Skin epidermis (tissue), 12 donors: ENCODE measurements around the gene RAB4B.
"Not testable (repeated sequence)": the region's sequence is repeated elsewhere in the genome, so short reads cannot be mapped to it uniquely, and the experiment has no call there.

Experiments
- H3K27ac ChIP-seq, 21 experiments: fragments of 200-600 bp; sonication (generic) in 11 of 21; one replicate each; pipeline ENCODE4 v1.5.0; 2020; ENCODE audit warnings: mild to moderate bottlenecking in 3 of 21, inconsistent platforms in 2 of 21, moderate library complexity in 2 of 21
- H3K4me3 ChIP-seq, 7 experiments: fragments of 200-600 bp; sonication (generic) in 2 of 7; one replicate each; pipeline ENCODE4 v1.5.0; 2020; ENCODE audit warnings: inconsistent platforms in 2 of 7, mild to moderate bottlenecking in 2 of 7, moderate library complexity in 1 of 7

Gene RAB4B

DNA sequence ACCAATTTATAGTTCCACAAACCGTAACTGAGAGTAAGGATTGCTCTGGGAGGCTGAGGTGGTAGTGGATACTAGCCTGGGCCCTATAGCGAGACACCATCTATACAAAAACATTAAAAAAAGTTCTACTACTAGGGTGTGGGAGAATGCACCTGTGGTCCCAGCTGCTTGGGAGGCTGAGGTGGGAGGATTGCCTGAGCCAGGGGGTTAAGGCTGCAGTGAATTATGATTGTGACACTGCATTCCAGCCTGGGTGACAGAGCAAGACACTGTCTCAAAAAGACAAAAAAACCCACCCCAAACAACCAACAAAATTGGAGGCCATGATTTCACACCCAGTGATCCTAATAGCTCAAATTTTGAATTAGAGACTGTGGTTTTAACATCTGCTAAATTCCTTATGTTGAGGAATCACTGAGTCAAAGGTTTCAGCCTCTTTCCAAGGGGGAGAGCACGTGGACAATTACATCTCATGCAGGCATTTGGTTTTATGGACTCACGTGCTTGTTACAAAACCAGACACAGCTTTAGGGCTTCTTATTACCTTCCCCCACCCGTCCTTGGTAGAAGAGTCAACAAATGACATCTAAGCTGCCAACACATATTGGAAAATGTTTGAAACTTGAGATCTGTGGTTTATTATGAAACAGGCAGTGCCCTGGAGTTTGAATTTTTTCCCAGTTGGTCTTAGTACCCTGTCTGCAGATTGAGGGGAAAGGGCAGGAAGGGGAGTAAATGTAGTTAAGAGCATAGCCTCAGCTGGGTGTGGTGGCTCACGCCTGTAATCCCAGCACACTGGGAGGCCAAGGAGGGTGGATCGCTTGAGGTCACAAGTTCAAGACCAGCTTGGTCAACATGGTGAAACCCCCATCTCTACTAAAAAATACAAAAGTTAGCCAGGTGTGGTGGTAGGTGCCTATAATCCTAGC is 53.7 kb downstream of the RAB4B start:
- H3K27ac ChIP-seq = peak overlapping the region in 8 of 21 experiments; percentile 14 to 49 (median 30)

GRCh38 chr19:40832431-40832790 is 54.4 kb downstream of the RAB4B start:
- H3K27ac ChIP-seq, H3K4me3 ChIP-seq: not testable (repeated sequence)

More for the DNA sequence above, 53.7 kb downstream of the RAB4B start:
- no peak overlapping the region for H3K4me3 ChIP-seq

DNA sequence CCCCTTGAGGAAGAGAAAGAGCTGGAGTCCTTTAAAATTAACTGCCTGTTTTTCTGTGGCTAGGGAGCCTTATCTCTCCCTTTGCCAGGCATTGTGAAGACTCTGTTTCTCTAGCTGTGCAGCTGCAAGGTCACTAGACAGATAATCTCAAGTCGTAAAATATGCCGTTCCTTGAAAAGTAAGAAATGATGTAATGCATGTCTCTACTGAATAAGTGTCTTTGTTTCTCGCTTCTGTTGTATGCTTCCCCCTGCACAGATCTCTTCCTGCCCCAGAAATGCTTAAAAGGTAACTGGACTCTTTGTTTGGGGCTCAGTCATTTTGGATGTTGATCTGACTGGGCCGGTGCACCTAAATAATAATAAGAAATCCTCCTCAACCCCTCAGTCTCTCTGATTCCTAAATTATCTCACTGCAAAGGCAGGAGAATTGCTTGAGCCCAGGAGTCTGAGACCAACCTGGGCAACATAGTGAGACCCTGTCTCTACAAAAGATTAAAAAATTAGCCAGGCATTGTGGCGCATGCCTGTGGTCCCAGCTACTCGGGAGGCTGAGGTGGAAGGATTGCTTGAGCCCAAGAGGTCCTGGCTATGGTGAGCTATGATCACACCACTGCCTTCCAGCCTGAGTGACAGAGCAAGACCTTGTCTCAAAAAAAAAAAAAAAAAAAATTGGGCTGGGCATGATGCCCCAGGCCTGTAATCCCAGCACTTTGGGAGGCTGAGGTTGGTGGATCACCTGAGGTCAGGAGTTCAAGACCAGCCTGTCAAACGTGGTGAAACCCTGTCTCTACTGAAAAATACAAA is 55.9 kb downstream of the RAB4B start:
- H3K4me3 ChIP-seq, H3K27ac ChIP-seq: not testable (repeated sequence)

DNA sequence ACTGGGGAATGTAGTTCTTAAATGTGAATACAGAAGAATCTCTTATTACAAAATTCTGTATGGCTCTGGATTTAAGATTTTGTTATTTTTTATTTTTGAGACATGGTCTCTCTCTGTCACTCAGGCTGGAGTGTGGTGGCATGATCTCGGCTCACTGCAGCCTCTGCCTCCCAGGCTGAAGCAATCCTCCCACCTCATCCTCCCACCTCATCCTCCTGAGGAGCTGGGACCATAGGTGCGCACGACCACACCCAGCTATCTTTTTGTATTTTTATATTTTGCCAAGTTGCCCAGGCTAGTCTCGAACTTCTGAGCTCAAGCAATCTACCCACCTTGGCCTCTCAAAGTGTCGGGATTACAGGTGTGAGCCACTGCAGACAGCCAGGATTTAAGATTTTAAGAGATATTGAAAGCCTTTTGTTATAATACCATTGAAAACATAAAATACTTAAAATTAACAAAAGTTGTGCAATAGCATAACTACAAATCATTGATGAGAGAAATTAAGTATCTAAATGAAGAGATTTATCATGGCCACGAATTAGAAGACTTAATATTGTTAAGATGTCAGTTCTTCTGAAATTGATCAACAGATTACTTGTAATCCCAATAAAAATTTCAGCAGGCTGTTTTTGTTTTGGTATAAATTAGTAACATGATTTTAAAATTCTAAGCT is 58.8 kb downstream of the RAB4B start:
- H3K27ac ChIP-seq = no peak overlapping the region
- H3K4me3 ChIP-seq = no peak overlapping the region

- not testable (repeated sequence) for H3K4me3 ChIP-seq, H3K27ac ChIP-seq
These were observed 60.4 kb downstream of the RAB4B start for GRCh38 chr19:40838477-40838876.

DNA sequence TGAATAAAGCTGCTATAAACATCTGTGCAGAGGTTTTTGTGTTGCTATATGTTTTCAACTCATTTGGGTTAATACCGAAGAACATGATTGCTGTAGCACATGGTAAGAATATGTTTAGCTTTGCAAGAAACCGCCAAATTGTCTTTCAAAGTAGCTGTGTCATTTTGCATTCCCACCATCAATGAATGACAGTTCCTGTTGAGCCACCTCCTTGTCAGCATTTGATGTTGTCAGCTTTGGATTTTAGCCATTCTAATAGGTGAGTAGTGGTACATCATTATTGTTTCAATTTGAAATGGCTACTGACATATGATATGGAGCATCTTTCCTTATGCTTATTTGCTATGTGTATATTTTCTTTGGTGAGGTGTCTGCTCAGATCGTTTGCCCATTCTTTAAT is 64.0 kb downstream of the RAB4B start:
- not testable (repeated sequence) for H3K27ac ChIP-seq, H3K4me3 ChIP-seq

DNA sequence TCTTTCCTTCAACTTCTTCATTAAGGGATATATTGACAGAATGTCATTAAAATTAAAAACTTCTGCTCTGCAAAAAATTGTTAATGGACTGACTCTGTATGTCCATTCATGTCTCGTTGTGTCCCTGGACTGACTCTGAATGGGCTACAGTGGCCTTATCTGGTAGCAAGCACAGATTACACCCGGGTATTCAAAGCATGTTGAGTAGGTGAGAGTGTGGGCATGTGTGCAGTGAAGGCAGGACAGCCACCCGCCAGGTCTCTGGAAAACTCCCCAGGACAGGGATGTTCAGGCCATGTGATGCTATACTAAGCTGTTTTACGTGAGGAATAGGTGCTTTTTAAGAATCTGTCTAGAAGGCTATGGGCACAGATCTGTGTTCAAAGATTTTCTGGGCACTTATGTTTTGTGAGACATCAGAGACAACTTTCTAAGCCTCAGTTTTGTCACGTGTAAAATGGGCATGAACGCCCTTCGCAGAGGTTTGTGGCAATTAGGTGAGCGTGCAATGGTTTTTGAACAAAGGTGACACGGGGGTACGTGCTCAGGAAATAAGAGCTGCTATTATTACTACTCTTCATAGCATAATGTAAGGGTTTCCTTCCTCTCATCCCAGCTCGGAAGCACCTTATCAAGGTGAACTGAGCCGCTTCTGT is 65.1 kb downstream of the RAB4B start:
- peak overlapping the region in 2 of 7 experiments; percentile 7 to 16 for H3K4me3 ChIP-seq
- H3K27ac ChIP-seq = peak overlapping the region in 1 of 21 experiments; percentile 44

DNA sequence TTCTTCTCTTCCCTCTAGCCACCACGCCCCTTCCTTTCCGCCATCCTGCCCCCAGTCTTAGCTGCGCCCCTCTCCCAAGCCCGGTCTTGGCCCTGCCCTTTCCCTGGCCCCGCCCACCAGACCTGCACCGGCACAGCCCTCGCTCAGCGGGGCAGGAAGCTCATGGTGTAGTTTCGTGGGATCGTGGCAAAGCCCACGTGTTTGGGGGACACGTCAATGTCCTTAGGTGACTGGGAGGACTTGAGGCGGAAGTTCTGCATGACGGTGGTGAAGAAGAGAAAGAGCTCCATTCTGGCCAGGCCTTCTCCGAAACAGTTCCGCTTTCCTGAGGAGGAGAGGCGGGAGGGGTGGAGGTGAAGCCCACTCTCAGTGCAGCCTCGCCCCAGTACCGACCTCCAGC is 65.6 kb downstream of the RAB4B start:
- Histone ChIP-seq H3K4me3 (peak overlapping the region in 2 of 7 experiments; percentile 7 to 16), H3K27ac (peak overlapping the region in 2 of 21 experiments; percentile 29 to 44)
